SU-DHL-6 (cell line): ENCODE results near the gene SLC37A2.

Experiments
- H2AFZ ChIP-seq: fragments of 200-600 bp; sonication (generic); 2 replicates; pipeline ENCODE4 v1.6.1; 2014; ENCODE audit warnings: low read depth, mild to moderate bottlenecking, moderate library complexity, mixed read lengths, antibody characterized with exemption, low read length; ENCODE audit not compliant: severe bottlenecking
- H3F3A ChIP-seq: fragments of 200-600 bp; shearing (Covaris generic); 2 replicates; pipeline ENCODE4 v1.6.0; 2016; ENCODE audit warnings: antibody characterized with exemption, mild to moderate bottlenecking; ENCODE audit not compliant: insufficient read depth
- H3K27ac ChIP-seq: fragments of 200-600 bp; sonication (generic); 2 replicates; pipeline ENCODE4 v1.5.1; 2016; ENCODE audit warnings: low read depth, mild to moderate bottlenecking, low read length, moderate library complexity, mixed read lengths
- H3K27me3 ChIP-seq: fragments of 200-600 bp; sonication (generic), shearing (Covaris generic); 2 replicates; pipeline ENCODE4 v1.6.0; 2014; ENCODE audit warnings: mild to moderate bottlenecking, low read length
- H3K36me3 ChIP-seq: fragments of 200-600 bp; sonication (generic); 2 replicates; pipeline ENCODE4 v1.6.1; 2014; ENCODE audit warnings: mild to moderate bottlenecking, low read length, mixed read lengths
- H3K4me2 ChIP-seq: fragments of 300-600, 200-600 bp; shearing (Covaris generic), sonication (generic); 2 replicates; pipeline ENCODE4 v1.6.0; 2014; ENCODE audit warnings: low read length, low read depth, mild to moderate bottlenecking; ENCODE audit not compliant: poor library complexity, severe bottlenecking
- H3K4me3 ChIP-seq: fragments of 200-600 bp; sonication (generic); 2 replicates; pipeline ENCODE4 v1.5.1; 2014; ENCODE audit warnings: antibody characterized with exemption, low read length, mild to moderate bottlenecking, mixed read lengths; ENCODE audit not compliant: insufficient read depth, poor library complexity, severe bottlenecking
- H3K79me2 ChIP-seq: fragments of 200-600 bp; sonication (generic); 2 replicates; pipeline ENCODE4 v1.6.1; 2014; ENCODE audit warnings: mild to moderate bottlenecking, low read length, moderate library complexity; ENCODE audit not compliant: insufficient read depth
- H3K9ac ChIP-seq: fragments of 200-600 bp; sonication (generic); 2 replicates; pipeline ENCODE4 v1.7.0; 2014; ENCODE audit warnings: mild to moderate bottlenecking, low read length
- H3K9me2 ChIP-seq: fragments of 200-600 bp; sonication (generic); replicated peaks from 2 replicates; pipeline ENCODE4 v1.6.1; 2014; ENCODE audit warnings: low read length; ENCODE audit not compliant: insufficient read depth
- H3K9me3 ChIP-seq: fragments of 200-600 bp; sonication (generic); 2 replicates; pipeline ENCODE4 v1.6.1; 2014; ENCODE audit warnings: low read length, mixed read lengths; ENCODE audit not compliant: insufficient read depth
- H4K20me1 ChIP-seq: fragments of 200-600 bp; sonication (generic); 2 replicates; pipeline ENCODE4 v1.6.1; 2014; ENCODE audit warnings: low read depth, mild to moderate bottlenecking, antibody characterized with exemption, low read length, moderate library complexity, mixed read lengths
- CTCF ChIP-seq: fragments of 200-600 bp; sonication (generic); IDR thresholded peaks from one replicate; pipeline ENCODE4 v1.5.1; 2017; ENCODE audit warnings: antibody characterized with exemption, mild to moderate bottlenecking, low read length, moderate library complexity; ENCODE audit not compliant: insufficient read depth, poor library complexity, severe bottlenecking
- EZH2phosphoT487 ChIP-seq: fragments of 200-600 bp; sonication (generic), shearing (Covaris generic); conservative IDR thresholded peaks from 2 replicates; pipeline ENCODE4 v1.6.1; 2018; ENCODE audit warnings: mild to moderate bottlenecking, antibody characterized with exemption, low read length, moderate library complexity, mixed read lengths

Gene SLC37A2

GRCh38 chr11:125069796-125070195 lies 6.7 kb downstream of the SLC37A2 start:
- no peak overlapping the region for H3K4me2 ChIP-seq
- no peaks in the 10 kb centered on the region for H3K9me3 ChIP-seq
- no peak overlapping the region for H3K27ac ChIP-seq
- no peaks in the 10 kb centered on the region for H3K9me2 ChIP-seq
- H3K4me3 ChIP-seq: no peak overlapping the region
- H3K36me3 ChIP-seq: no peaks in the 10 kb centered on the region
- H4K20me1 ChIP-seq: no peaks in the 10 kb centered on the region
- no peak for TF ChIP-seq CTCF
- no peak for TF ChIP-seq EZH2phosphoT487
- no peak overlapping the region for H2AFZ ChIP-seq
- no peaks in the 10 kb centered on the region for H3K27me3 ChIP-seq
- H3K79me2 ChIP-seq: no peaks in the 10 kb centered on the region
- H3K9ac ChIP-seq: no peak overlapping the region
- no peaks in the 10 kb centered on the region for H3F3A ChIP-seq

GRCh38 chr11:125070699-125071254 lies 7.7 kb downstream of the SLC37A2 start:
- Histone ChIP-seq H2AFZ (no peak overlapping the region), H3K36me3 (no peaks in the 10 kb centered on the region), H3K27me3 (no peaks in the 10 kb centered on the region), H3K9ac (no peak overlapping the region), H3K79me2 (no peaks in the 10 kb centered on the region), H3K4me3 (no peak overlapping the region), H3K9me3 (no peaks in the 10 kb centered on the region), H3K4me2 (no peak overlapping the region), H3K27ac (no peak overlapping the region), H3F3A (no peaks in the 10 kb centered on the region), H3K9me2 (no peaks in the 10 kb centered on the region), H4K20me1 (no peaks in the 10 kb centered on the region)
- TF ChIP-seq CTCF (no peak), EZH2phosphoT487 (no peak)

- Histone ChIP-seq H3K4me3 (no peak overlapping the region), H4K20me1 (no peaks in the 10 kb centered on the region), H3K79me2 (no peaks in the 10 kb centered on the region), H3F3A (no peaks in the 10 kb centered on the region), H2AFZ (no peak overlapping the region), H3K9me3 (no peaks in the 10 kb centered on the region), H3K27me3 (no peaks in the 10 kb centered on the region), H3K9me2 (no peaks in the 10 kb centered on the region), H3K27ac (no peak overlapping the region), H3K36me3 (no peaks in the 10 kb centered on the region), H3K4me2 (no peak overlapping the region), H3K9ac (no peak overlapping the region)
- TF ChIP-seq CTCF (no peak), EZH2phosphoT487 (no peak)
Measured at GRCh38 chr11:125071435-125071834, 8.3 kb downstream of the SLC37A2 start.
